Measurements from ENCODE around the gene GHRHR. TPM values are rescaled to one million over a fixed set of nuclear protein-coding genes. Genes with fewer than 3 reads are reported as not detected.

GHRHR gene
- total RNA-seq, 1 donor from 2014 or later = 7.5 TPM

DNA sequence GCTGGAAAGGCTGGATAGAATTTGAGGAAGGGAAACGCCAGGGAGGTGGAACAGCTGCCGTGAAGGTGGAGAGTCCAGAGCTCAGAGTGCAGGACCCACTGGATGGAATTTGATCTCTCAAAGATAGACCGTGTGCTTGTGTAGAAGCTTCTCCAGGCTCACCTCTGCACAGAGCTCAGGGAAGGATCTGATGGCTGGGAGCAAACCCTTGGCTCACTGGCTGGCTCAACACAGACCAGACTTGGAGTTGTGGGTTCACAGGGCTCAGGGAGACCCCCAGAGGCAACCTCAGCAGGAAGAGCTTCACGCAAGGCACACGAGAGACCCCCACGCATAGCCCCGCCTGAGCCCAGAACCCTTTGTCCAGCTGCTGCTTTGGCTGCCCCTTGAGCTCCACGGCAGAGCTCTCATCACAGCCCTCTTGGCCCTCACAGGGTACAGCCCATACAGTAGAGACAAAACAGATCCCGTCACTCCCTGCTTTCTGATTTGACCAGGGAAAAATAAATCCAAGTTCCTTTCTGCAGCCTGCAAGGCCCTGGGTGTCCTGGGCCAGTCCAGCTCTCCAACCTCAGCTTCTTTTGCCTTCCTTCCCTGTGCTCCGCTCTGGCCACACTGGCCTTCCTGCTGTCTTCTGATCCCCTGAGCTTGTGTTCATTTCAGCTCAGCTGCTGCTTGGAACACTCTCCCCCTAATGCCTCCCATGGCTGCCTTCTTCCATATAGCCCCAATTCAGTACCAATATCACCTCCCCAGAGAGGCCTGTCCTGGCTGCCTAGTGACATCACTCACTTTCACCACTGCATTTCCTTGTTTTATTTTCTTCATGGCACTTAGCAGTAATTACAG, 26.3 kb downstream of the GHRHR start:
- Mint-ChIP-seq H3K4me1 (ENCODE audit: unreplicated experiment) (peaks cover 43% of the 10 kb centered on the region), H3K4me3 (ENCODE audit: unreplicated experiment) (no peak overlapping the region), H3K9me3 (ENCODE audit: unreplicated experiment) (no peaks in the 10 kb centered on the region), H3K27me3 (ENCODE audit: unreplicated experiment) (peaks cover 12% of the 10 kb centered on the region), H3K36me3 (ENCODE audit: low read depth, unreplicated experiment) (peaks cover 12% of the 10 kb centered on the region), H3K27ac (ENCODE audit: unreplicated experiment) (no peak overlapping the region)
- TF ChIP-seq, protein P1, sequence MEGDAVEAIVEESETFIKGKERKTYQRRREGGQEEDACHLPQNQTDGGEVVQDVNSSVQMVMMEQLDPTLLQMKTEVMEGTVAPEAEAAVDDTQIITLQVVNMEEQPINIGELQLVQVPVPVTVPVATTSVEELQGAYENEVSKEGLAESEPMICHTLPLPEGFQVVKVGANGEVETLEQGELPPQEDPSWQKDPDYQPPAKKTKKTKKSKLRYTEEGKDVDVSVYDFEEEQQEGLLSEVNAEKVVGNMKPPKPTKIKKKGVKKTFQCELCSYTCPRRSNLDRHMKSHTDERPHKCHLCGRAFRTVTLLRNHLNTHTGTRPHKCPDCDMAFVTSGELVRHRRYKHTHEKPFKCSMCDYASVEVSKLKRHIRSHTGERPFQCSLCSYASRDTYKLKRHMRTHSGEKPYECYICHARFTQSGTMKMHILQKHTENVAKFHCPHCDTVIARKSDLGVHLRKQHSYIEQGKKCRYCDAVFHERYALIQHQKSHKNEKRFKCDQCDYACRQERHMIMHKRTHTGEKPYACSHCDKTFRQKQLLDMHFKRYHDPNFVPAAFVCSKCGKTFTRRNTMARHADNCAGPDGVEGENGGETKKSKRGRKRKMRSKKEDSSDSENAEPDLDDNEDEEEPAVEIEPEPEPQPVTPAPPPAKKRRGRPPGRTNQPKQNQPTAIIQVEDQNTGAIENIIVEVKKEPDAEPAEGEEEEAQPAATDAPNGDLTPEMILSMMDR (IDR thresholded peaks at IDR 0.05; ENCODE audit: unreplicated experiment) = no peak
- DNase-seq (ENCODE audit: low spot score) = no peak

DNA sequence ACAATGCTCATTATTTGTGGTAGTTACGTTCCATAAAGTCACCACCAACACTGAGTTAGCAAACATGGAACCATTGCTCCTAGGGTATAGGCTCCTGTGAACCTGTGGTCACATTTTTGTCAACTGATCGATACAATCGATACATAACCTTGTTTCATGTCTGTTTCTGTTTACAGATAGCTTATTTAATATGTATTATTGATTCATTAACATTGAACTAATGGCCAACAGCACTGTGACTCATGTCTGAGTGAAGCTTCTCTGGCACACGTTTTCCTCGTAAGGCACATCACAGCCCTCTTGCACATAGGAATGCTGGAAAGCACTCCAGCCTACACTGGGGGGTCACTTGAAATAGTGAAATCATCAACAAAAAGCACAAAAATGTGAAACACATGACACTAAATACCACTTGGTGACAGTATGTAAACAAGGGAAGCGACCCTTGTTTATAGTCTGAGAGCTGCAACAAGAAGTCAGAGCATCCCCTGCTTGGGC, 27.0 kb downstream of the GHRHR start:
- H3K9me3 Mint-ChIP-seq (ENCODE audit: unreplicated experiment) = no peaks in the 10 kb centered on the region
- H3K36me3 Mint-ChIP-seq (ENCODE audit: low read depth, unreplicated experiment) = peaks cover 12% of the 10 kb centered on the region
- H3K27ac Mint-ChIP-seq (ENCODE audit: unreplicated experiment) = no peak overlapping the region
- H3K27me3 Mint-ChIP-seq (ENCODE audit: unreplicated experiment) = peaks cover 16% of the 10 kb centered on the region
- TF ChIP-seq, protein P1 (IDR thresholded peaks at IDR 0.05; ENCODE audit: unreplicated experiment) = no peak
- H3K4me1 Mint-ChIP-seq (ENCODE audit: unreplicated experiment) = peaks cover 36% of the 10 kb centered on the region
- DNase-seq (ENCODE audit: low spot score) = no peak
- H3K4me3 Mint-ChIP-seq (ENCODE audit: unreplicated experiment) = no peak overlapping the region

DNA sequence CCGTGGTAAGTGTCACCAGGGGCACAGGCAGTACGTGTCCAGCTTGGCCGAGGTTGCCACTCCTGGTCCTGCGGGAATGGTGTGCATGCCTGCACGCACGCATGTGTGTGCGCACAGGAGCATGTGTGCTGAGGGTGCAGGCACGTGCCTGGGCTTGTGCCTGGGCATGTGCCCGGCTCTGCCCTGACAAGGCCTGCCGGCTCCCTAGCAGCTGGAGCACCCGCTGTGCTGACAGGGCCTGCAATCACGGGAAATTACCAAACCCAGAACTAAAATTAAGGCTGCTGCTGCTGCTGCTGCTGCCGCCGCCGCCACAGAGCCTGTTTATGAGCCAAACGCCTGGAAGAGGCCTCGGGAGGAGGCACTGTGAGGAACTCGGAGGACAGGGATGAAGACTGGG, 28.7 kb downstream of the GHRHR start:
- H3K4me3 Mint-ChIP-seq (ENCODE audit: unreplicated experiment) = no peak overlapping the region
- peaks cover 19% of the 10 kb centered on the region for H3K4me1 Mint-ChIP-seq (ENCODE audit: unreplicated experiment)
- H3K36me3 Mint-ChIP-seq (ENCODE audit: low read depth, unreplicated experiment) = peaks cover 17% of the 10 kb centered on the region
- no peak overlapping the region for H3K27ac Mint-ChIP-seq (ENCODE audit: unreplicated experiment)
- peaks cover 14% of the 10 kb centered on the region for H3K27me3 Mint-ChIP-seq (ENCODE audit: unreplicated experiment)
- H3K9me3 Mint-ChIP-seq (ENCODE audit: unreplicated experiment) = no peaks in the 10 kb centered on the region
- DNase-seq (ENCODE audit: low spot score) = no peak
- TF ChIP-seq, protein P1 (IDR thresholded peaks at IDR 0.05; ENCODE audit: unreplicated experiment) = no peak

DNA sequence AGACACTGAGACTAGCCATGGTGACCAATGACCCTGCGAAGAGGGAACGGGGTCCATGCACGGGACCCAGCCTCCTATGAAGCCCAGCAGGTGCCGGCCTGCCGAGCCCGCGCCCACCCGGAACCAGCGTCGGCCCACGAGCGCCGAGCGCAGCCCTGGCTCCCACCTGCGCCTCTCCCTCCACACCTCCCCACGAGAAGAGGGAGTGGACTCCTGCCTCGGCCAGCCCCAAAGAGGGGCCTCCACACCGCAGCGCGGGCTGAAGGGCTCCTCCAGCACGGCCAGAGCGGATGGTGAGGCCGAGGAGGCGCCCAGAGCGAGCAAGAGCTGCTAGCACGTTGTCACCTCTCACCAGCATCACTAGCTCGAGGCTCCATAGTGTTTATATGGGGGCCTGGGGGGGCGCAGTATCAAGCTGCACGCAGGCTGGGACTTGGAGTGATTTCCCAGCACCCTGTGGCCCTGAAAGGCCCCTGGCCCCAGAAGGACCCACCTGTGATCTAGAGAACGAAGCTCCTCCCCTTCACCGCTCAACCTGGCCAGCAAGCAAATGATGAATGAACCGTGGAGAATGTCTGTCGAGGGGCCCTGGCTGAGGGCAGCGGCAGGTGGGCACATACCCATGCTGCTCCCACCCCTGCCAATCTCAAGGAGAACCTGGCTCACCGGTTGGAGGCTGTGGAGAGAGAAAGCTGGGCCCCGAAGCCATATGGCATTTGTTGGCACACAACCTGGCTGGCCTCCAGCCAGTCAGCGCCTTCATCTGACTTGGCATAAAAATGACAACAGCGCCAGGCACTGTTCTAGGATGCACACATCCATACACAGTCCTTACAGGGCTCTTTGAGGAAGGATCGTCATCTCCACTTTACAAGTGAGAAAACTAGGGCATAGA, 30.7 kb downstream of the GHRHR start:
- Mint-ChIP-seq H3K4me3 (ENCODE audit: unreplicated experiment) (no peak overlapping the region), H3K4me1 (ENCODE audit: unreplicated experiment) (peaks cover 8% of the 10 kb centered on the region), H3K27ac (ENCODE audit: unreplicated experiment) (no peak overlapping the region), H3K9me3 (ENCODE audit: unreplicated experiment) (no peaks in the 10 kb centered on the region), H3K27me3 (ENCODE audit: unreplicated experiment) (peaks cover 15% of the 10 kb centered on the region), H3K36me3 (ENCODE audit: low read depth, unreplicated experiment) (peaks cover 16% of the 10 kb centered on the region)
- DNase-seq (ENCODE audit: low spot score) = no peak
- TF ChIP-seq, protein P1 (IDR thresholded peaks at IDR 0.05; ENCODE audit: unreplicated experiment) = no peak

Measured in endothelial cell (in vitro differentiated cells).